ENCODE measurements around the gene GIMAP1. TPM values are rescaled to one million over a fixed set of nuclear protein-coding genes. Genes with fewer than 3 reads are reported as not detected.

Gene GIMAP1
- total RNA-seq, 1 donor from 2014 or later, result 21.2 TPM

DNA sequence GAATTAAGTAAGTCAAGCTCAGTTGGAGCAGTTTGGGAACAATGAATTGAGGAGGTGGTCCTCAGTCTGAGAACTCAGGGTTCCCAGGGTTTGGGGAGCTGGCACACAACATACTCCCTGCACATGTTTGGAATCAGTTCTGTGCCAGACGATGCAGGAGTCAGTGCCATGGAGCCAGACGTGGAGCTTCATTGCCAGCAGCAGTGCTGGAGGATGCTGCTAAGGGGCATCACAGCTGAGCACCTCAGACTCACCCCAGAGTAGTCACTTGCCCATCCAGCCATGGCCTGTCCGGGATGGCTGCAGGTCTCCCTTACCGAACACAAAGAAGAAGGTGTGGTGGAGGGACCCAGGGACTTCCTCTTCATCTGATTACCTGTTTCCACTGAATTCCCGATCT lies 28.7 kb downstream of the GIMAP1 start:
- Histone ChIP-seq H3K4me1 (no peaks in the 10 kb centered on the region), H3K27ac (no peak overlapping the region), H3K36me3 (no peaks in the 10 kb centered on the region), H3K27me3 (no peaks in the 10 kb centered on the region), H3K4me3 (no peak overlapping the region), H3K9me3 (no peaks in the 10 kb centered on the region)
- TF ChIP-seq, protein P1, sequence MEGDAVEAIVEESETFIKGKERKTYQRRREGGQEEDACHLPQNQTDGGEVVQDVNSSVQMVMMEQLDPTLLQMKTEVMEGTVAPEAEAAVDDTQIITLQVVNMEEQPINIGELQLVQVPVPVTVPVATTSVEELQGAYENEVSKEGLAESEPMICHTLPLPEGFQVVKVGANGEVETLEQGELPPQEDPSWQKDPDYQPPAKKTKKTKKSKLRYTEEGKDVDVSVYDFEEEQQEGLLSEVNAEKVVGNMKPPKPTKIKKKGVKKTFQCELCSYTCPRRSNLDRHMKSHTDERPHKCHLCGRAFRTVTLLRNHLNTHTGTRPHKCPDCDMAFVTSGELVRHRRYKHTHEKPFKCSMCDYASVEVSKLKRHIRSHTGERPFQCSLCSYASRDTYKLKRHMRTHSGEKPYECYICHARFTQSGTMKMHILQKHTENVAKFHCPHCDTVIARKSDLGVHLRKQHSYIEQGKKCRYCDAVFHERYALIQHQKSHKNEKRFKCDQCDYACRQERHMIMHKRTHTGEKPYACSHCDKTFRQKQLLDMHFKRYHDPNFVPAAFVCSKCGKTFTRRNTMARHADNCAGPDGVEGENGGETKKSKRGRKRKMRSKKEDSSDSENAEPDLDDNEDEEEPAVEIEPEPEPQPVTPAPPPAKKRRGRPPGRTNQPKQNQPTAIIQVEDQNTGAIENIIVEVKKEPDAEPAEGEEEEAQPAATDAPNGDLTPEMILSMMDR (IDR thresholded peaks at IDR 0.05), result no peak
- intact Hi-C loops (cut with DNase I), result no loop called here
- no peak for DNase-seq (ENCODE audit: low spot score in 2 of 2)

DNA sequence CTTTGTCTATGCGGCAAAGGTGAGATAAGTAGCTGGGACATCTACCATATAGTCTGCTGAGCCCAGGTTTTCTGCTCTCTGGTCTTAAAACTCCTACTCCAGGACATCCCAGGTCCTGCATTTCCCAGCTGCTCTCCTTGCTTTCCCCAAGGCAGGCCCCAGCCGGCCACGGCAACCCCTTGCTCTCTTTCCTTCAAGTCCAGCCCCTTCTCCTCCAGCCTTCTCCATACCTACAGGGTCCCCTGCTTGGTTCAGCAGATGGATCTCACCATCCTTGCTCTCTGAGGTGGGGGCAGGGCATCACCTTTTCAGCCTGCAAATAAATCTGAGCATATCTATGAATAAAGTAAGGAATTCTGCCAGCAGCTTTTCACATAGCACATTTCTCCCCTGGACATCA lies 29.5 kb downstream of the GIMAP1 start:
- DNase-seq (ENCODE audit: low spot score in 2 of 2), result no peak
- intact Hi-C loops (cut with DNase I), result no loop called here
- TF ChIP-seq, protein P1 (IDR thresholded peaks at IDR 0.05), result no peak

DNA sequence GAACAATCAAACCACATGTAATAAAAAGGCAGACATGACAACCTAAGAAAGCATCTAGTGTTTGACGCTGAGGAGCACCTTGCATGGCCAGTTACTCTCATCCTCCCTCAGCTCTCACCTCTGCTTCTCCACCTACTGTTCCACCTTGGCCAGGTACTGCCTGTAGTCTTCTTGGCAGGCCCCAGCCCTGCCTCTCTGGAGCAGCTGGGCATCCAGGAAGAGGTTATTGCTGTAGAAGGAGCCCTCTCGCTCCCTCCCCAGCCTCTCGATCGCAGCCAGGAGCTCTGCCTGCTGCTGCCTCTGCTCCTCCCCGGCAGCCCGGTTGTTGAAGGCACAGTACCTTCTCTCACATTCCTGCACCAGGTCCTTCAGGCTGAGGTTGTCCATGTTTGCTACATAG lies 30.5 kb downstream of the GIMAP1 start:
- Histone ChIP-seq H3K27me3 (no peaks in the 10 kb centered on the region), H3K27ac (no peak overlapping the region), H3K4me1 (no peaks in the 10 kb centered on the region), H3K36me3 (no peaks in the 10 kb centered on the region), H3K4me3 (no peak overlapping the region), H3K9me3 (no peaks in the 10 kb centered on the region)
- TF ChIP-seq, protein P1 (IDR thresholded peaks at IDR 0.05), result no peak
- no peak for DNase-seq (ENCODE audit: low spot score in 2 of 2)
- intact Hi-C loops (cut with DNase I), result no loop called here

More for the DNA sequence above, 29.5 kb downstream of the GIMAP1 start:
- Histone ChIP-seq H3K36me3 (no peaks in the 10 kb centered on the region), H3K27me3 (no peaks in the 10 kb centered on the region), H3K4me1 (no peaks in the 10 kb centered on the region), H3K9me3 (no peaks in the 10 kb centered on the region), H3K4me3 (no peak overlapping the region), H3K27ac (no peak overlapping the region)

DNA sequence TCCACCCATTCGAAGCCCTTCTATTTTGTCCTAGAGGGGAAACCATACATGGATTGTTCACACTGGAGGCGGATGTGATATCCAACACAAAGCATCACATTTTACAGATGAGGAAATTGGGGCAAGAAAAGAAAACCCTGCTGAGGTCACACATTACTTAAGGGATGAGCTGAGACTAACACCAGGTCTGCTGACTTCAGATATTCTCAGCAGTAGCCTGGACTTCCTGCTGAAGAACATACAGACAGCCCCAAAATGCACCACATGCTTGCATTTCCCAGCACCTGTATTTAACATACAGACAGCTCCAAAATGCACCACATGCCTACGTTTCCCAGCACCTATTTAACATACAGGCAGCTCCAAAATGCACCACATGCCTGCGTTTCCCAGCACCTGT lies 32.0 kb downstream of the GIMAP1 start:
- H3K4me3 ChIP-seq, result no peak overlapping the region
- no peak overlapping the region for H3K27ac ChIP-seq
- TF ChIP-seq, protein P1 (IDR thresholded peaks at IDR 0.05), result no peak
- no peaks in the 10 kb centered on the region for H3K4me1 ChIP-seq
- intact Hi-C loops (cut with DNase I), result no loop called here
- H3K36me3 ChIP-seq, result no peaks in the 10 kb centered on the region
- H3K9me3 ChIP-seq, result no peaks in the 10 kb centered on the region
- no peaks in the 10 kb centered on the region for H3K27me3 ChIP-seq
- no peak for DNase-seq (ENCODE audit: low spot score in 2 of 2)

DNA sequence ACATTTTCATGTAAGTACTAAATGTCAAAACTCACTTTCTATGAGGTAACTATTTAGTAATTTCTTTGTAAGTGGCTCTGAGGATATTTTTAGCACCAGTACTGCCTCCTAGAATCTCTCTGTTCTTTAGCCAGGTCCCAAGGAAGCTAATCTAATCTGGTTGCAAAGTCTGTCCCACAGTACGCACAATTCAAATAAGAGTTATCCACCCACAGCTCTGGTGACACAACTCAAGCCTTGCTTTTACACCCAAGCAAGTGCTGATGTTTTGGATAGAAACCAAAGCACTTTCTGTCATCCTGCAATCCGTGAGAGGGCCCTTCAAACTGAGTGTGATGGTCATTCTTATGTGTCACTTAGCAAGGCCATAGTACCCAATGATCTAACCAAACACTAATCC lies 35.3 kb downstream of the GIMAP1 start:
- Histone ChIP-seq H3K36me3 (no peaks in the 10 kb centered on the region), H3K4me3 (no peak overlapping the region), H3K9me3 (no peaks in the 10 kb centered on the region), H3K27me3 (no peaks in the 10 kb centered on the region), H3K4me1 (no peaks in the 10 kb centered on the region), H3K27ac (no peak overlapping the region)
- intact Hi-C loops (cut with DNase I), result no loop called here
- TF ChIP-seq, protein P1 (IDR thresholded peaks at IDR 0.05), result no peak
- no peak for DNase-seq (ENCODE audit: low spot score in 2 of 2)

DNA sequence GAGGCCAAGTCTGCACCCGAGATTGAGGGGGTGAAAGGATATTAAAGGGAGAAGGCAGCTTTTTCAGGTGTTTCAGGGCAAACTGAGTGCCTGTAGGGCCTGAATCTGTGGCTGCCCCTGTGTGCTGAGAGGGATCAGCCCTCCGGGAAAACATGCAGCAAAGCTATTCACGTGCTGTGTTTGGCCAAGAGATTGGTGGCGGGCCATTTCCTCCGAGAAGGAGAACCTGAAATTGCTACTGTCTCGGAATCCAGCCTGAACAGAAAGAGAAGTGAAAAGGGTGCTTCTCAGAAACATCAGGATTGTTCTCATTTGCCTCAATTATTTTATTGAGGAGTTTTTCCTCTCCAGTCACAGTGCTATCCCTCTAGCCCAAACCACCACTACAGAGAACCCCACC lies 36.8 kb downstream of the GIMAP1 start:
- Histone ChIP-seq H3K36me3 (no peaks in the 10 kb centered on the region), H3K4me1 (no peaks in the 10 kb centered on the region), H3K9me3 (no peaks in the 10 kb centered on the region), H3K27me3 (no peaks in the 10 kb centered on the region), H3K27ac (no peak overlapping the region), H3K4me3 (no peak overlapping the region)
- no peak for DNase-seq (ENCODE audit: low spot score in 2 of 2)
- TF ChIP-seq, protein P1 (IDR thresholded peaks at IDR 0.05), result no peak
- intact Hi-C loops (cut with DNase I), result no loop called here
